Smooth muscle cell (in vitro differentiated cells): ENCODE results near the gene FLNB. TPM values are rescaled to one million over a fixed set of nuclear protein-coding genes. Genes with fewer than 3 reads are reported as not detected.

ENCODE experiments used
- DNase-seq: peaks from one replicate; lab custom pipeline; 2025; ENCODE audit not compliant: unreplicated experiment; lab: John Stamatoyannopoulos, UW
- H2AFZ ChIP-seq: fragments of 200-600 bp; sonication (generic); 2 replicates; pipeline ENCODE4 v1.6.0; 2016; ENCODE audit warnings: antibody characterized with exemption, low read depth, mild to moderate bottlenecking
- H3F3A ChIP-seq: fragments of 200-600 bp; sonication (generic); 2 replicates; pipeline ENCODE4 v1.6.0; 2017; ENCODE audit warnings: antibody characterized with exemption, low read depth
- H3K27ac ChIP-seq: fragments of 200-600 bp; sonication (generic); 2 replicates; pipeline ENCODE4 v1.5.1; 2016; ENCODE audit warnings: low read depth, mild to moderate bottlenecking
- H3K27me3 ChIP-seq: fragments of 200-600 bp; sonication (generic); 2 replicates; pipeline ENCODE4 v1.6.1; 2016; ENCODE audit warnings: low read depth, mild to moderate bottlenecking
- H3K36me3 ChIP-seq: fragments of 200-600 bp; sonication (generic); 2 replicates; pipeline ENCODE4 v1.5.1; 2016; ENCODE audit warnings: low read depth
- H3K4me1 ChIP-seq: fragments of 200-600 bp; sonication (generic); 2 replicates; pipeline ENCODE4 v1.5.1; 2016; ENCODE audit warnings: low read depth
- H3K4me2 ChIP-seq: fragments of 200-600 bp; sonication (generic); 2 replicates; pipeline ENCODE4 v1.6.0; 2016; ENCODE audit warnings: mild to moderate bottlenecking
- H3K4me3 ChIP-seq: fragments of 200-600 bp; sonication (generic); 2 replicates; pipeline ENCODE4 v1.5.1; 2016; ENCODE audit warnings: mild to moderate bottlenecking
- H3K79me2 ChIP-seq: fragments of 200-600 bp; sonication (generic); 2 replicates; pipeline ENCODE4 v1.6.0; 2016; ENCODE audit warnings: low read depth, mild to moderate bottlenecking
- H3K9ac ChIP-seq: fragments of 200-600 bp; sonication (generic); 2 replicates; pipeline ENCODE4 v1.6.0; 2016; ENCODE audit warnings: low read depth
- H3K9me3 ChIP-seq: fragments of 200-600 bp; sonication (generic); replicated peaks from 2 replicates; pipeline ENCODE4 v1.5.1; 2016; ENCODE audit warnings: low read depth
- H4K20me1 ChIP-seq: fragments of 200-600 bp; sonication (generic); 2 replicates; pipeline ENCODE4 v1.6.0; 2016; ENCODE audit warnings: low read depth
- WGBS: methylation state at CpG from one replicate; pipeline ENCODE4 v1.1.7; 2016; ENCODE audit warnings: low lambda C conversion rate; 5-methylcytosine and 5-hydroxymethylcytosine counted together
- polyA plus RNA-seq: library from polyadenylated mRNA; unstranded; fragments of >200 nt; fragmentation: Nextera tagmentation; extraction: Ambion mirVana; gene quantifications from 2 replicates; pipeline ENCODE4 v1.2.1, GENCODE V29; 2016
- total RNA-seq: library from RNA; depleted of rRNA; stranded (reverse); fragments of >200 nt; gene quantifications from 2 replicates; pipeline ENCODE4 v1.2.3, GENCODE V29; 2014
- TF ChIP-seq, protein P1 (sequence below): fragments of 200-600 bp; sonication (generic); IDR thresholded peaks from 2 replicates; pipeline ENCODE4 v1.5.1; 2017; ENCODE audit warnings: borderline replicate concordance, mild to moderate bottlenecking, antibody characterized with exemption; ENCODE audit not compliant: insufficient read depth, poor library complexity, severe bottlenecking

Gene FLNB
- total and polyA plus RNA-seq, 2 experiments from 2014 or later = 52.7 to 145 TPM

- Histone ChIP-seq H3K36me3 (no peaks in the 10 kb centered on the region), H3K27me3 (no peaks in the 10 kb centered on the region), H3K4me3 (no peak overlapping the region), H3K9ac (no peak overlapping the region), H3K27ac (no peak overlapping the region), H2AFZ (no peak overlapping the region), H3K4me2 (peak overlapping the region; percentile 1), H3K79me2 (no peaks in the 10 kb centered on the region), H4K20me1 (no peaks in the 10 kb centered on the region), H3F3A (no peaks in the 10 kb centered on the region), H3K4me1 (peaks cover 5% of the 10 kb centered on the region), H3K9me3 (no peaks in the 10 kb centered on the region)
- TF ChIP-seq, protein P1, sequence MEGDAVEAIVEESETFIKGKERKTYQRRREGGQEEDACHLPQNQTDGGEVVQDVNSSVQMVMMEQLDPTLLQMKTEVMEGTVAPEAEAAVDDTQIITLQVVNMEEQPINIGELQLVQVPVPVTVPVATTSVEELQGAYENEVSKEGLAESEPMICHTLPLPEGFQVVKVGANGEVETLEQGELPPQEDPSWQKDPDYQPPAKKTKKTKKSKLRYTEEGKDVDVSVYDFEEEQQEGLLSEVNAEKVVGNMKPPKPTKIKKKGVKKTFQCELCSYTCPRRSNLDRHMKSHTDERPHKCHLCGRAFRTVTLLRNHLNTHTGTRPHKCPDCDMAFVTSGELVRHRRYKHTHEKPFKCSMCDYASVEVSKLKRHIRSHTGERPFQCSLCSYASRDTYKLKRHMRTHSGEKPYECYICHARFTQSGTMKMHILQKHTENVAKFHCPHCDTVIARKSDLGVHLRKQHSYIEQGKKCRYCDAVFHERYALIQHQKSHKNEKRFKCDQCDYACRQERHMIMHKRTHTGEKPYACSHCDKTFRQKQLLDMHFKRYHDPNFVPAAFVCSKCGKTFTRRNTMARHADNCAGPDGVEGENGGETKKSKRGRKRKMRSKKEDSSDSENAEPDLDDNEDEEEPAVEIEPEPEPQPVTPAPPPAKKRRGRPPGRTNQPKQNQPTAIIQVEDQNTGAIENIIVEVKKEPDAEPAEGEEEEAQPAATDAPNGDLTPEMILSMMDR = no peak
- DNase-seq = no peak
- WGBS = 73% methylated on average over 10 of the region's 10 CpGs
These were observed 208.4 kb downstream of the FLNB start for GRCh38 chr3:58216496-58217195.

- Histone ChIP-seq H3K27ac (no peak overlapping the region), H3K27me3 (no peaks in the 10 kb centered on the region), H3K4me1 (peaks cover 5% of the 10 kb centered on the region), H3K4me2 (peak overlapping the region; percentile 60), H3K36me3 (no peaks in the 10 kb centered on the region), H3K79me2 (no peaks in the 10 kb centered on the region), H3K4me3 (no peak overlapping the region), H3K9ac (no peak overlapping the region), H4K20me1 (no peaks in the 10 kb centered on the region), H3K9me3 (no peaks in the 10 kb centered on the region), H2AFZ (no peak overlapping the region), H3F3A (no peaks in the 10 kb centered on the region)
- TF ChIP-seq, protein P1 = peak; percentile 72
- no peak for DNase-seq
- 18% methylated on average over 15 of the region's 15 CpGs for WGBS
These were observed 209.1 kb downstream of the FLNB start for GRCh38 chr3:58217209-58217811.

- TF ChIP-seq, protein P1 = no peak
- no peak overlapping the region for H2AFZ ChIP-seq
- no peaks in the 10 kb centered on the region for H3F3A ChIP-seq
- DNase-seq = no peak
- H3K4me1 ChIP-seq = peaks cover 5% of the 10 kb centered on the region
- no peak overlapping the region for H3K9ac ChIP-seq
- no peaks in the 10 kb centered on the region for H3K27me3 ChIP-seq
- H3K27ac ChIP-seq = no peak overlapping the region
- H3K79me2 ChIP-seq = no peaks in the 10 kb centered on the region
- no peaks in the 10 kb centered on the region for H3K9me3 ChIP-seq
- H3K36me3 ChIP-seq = no peaks in the 10 kb centered on the region
- H3K4me2 ChIP-seq = no peak overlapping the region
- no peak overlapping the region for H3K4me3 ChIP-seq
- H4K20me1 ChIP-seq = no peaks in the 10 kb centered on the region
- WGBS = 91% methylated on average over 1 of the region's 1 CpG
These were observed 210.7 kb downstream of the FLNB start for GRCh38 chr3:58218904-58219303.

Other genes with a start within 250 kb of the FLNB start
- 0.63 TPM in 1 of 2 replicates, not detected in the other for gene DNASE1L3, start 202.6 kb downstream of the FLNB start, total RNA-seq
- gene DNASE1L3, start 202.6 kb downstream of the FLNB start, polyA plus RNA-seq = 1.1 and 2.0 TPM in 2 replicates
- gene ABHD6, start 229.4 kb downstream of the FLNB start, total RNA-seq = 5.6 and 7.1 TPM in 2 replicates
- gene ABHD6, start 229.4 kb downstream of the FLNB start, polyA plus RNA-seq = 3.9 and 8.8 TPM in 2 replicates